Measurements from ENCODE around the gene GLIPR2. TPM values are rescaled to one million over a fixed set of nuclear protein-coding genes. Genes with fewer than 3 reads are reported as not detected.
A peak's percentile ranks its signal among the peaks of the same experiment; 100 is the strongest.

The GLIPR2 gene
- total RNA-seq, 2 experiments from 2014 or later = 56.5 to 58.1 TPM

DNA sequence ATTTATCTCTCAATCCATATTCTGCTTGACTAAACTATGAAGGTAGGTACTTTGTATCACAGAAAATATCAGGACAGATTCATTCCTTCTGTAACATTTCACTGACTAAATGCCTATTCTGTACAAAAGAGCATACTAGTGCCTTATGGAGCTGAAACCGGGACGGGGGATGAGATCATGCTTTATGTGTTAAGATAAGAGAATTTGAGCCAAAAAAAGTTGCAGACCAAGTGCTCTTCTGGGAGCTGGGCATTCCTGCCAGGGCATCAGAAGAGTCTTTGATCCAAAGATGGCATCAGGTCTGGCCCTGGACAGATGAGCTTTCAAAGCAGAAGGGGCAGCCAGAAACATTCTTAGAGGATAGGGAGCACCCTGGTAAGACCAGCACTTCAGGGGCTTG is 27.5 kb upstream of the GLIPR2 start:
- Mint-ChIP-seq H3K9me3 (no peaks in the 10 kb centered on the region), H3K36me3 (peaks cover 13% of the 10 kb centered on the region), H3K27me3 (no peaks in the 10 kb centered on the region), H3K27ac (no peak overlapping the region), H3K4me1 (no peaks in the 10 kb centered on the region), H3K4me3 (no peak overlapping the region)
- no peak for DNase-seq
- POLR2A ChIA-PET = no interaction called here
- ATAC-seq (ENCODE audit: low read depth) = no peak

DNA sequence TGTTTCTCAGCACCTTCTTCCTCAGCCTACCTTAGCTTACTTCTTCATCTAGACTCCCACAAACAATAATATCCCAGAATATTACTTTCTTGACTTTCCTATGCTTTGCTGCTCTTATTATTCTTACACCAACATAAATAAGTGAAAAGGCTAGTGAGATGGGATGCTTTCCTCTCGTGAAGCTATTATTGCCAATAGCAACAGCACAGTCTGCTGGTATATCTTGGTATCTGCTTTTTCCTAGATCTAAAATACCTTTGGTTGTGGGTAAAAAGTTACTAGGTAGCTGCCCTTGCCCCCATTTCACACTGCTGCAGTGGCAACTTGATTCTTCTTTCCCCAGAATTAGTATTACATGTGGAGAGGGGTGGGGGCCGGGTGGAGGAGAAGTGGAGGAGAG is 26.1 kb upstream of the GLIPR2 start:
- DNase-seq (no peak), ATAC-seq (ENCODE audit: low read depth) (no peak)
- no peaks in the 10 kb centered on the region for H3K27me3 Mint-ChIP-seq
- POLR2A ChIA-PET = no interaction called here
- H3K36me3 Mint-ChIP-seq = peaks cover 13% of the 10 kb centered on the region
- H3K9me3 Mint-ChIP-seq = no peaks in the 10 kb centered on the region
- no peak overlapping the region for H3K4me3 Mint-ChIP-seq
- no peak overlapping the region for H3K27ac Mint-ChIP-seq
- H3K4me1 Mint-ChIP-seq = no peaks in the 10 kb centered on the region

DNA sequence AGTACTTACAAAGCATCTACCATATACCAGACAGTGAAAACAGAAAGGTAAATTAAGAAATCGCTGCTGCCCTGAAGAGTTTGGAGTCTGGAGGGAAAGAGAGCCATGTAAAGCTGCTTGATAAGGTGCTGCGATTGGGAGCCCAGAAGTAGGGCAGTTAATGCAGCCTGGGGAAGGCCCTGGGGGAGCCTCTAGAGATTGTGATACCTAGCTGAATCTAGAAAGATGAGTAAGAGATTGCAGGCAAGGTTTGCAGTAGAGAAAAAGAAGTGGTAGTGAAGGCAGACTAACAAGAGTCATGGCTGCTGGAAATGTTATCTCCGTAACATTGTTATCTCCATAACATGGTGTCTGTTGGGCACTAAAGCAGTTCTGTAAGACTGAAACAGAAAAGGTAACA is 24.0 kb upstream of the GLIPR2 start:
- ATAC-seq (ENCODE audit: low read depth) (no peak), DNase-seq (no peak)
- Mint-ChIP-seq H3K27me3 (no peaks in the 10 kb centered on the region), H3K36me3 (peaks cover 13% of the 10 kb centered on the region), H3K4me3 (no peak overlapping the region), H3K27ac (no peak overlapping the region), H3K9me3 (no peaks in the 10 kb centered on the region), H3K4me1 (peaks cover 2% of the 10 kb centered on the region)
- POLR2A ChIA-PET = no interaction called here

DNA sequence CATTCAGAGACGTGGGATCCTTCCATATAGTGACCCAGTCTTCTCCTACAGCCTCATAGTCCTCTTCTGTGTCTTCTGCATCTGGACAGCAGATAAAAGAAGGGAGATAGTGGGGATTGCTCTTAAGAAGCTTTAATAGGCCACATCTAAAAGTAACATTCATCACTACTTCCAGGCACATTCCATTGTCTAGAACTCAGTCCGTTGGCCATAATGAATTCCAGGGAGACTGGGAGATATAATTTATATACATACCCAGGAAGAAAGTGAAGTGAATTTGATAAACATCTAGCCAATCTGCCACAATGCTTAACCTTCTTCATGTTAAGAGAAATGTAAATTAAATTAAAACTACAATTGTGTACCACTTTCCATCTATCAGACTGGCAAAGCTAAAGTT is 22.5 kb upstream of the GLIPR2 start:
- H3K27me3 Mint-ChIP-seq = no peaks in the 10 kb centered on the region
- DNase-seq (no peak), ATAC-seq (ENCODE audit: low read depth) (no peak)
- peaks cover 2% of the 10 kb centered on the region for H3K4me1 Mint-ChIP-seq
- H3K36me3 Mint-ChIP-seq = peaks cover 6% of the 10 kb centered on the region
- POLR2A ChIA-PET = interaction anchor here (1.2 kb wide), 1 partner anchor 23 kb away, joined by 5 read pairs; the partner anchor contains the start of gene GLIPR2
- H3K9me3 Mint-ChIP-seq = no peaks in the 10 kb centered on the region
- H3K4me3 Mint-ChIP-seq = no peak overlapping the region
- H3K27ac Mint-ChIP-seq = no peak overlapping the region

DNA sequence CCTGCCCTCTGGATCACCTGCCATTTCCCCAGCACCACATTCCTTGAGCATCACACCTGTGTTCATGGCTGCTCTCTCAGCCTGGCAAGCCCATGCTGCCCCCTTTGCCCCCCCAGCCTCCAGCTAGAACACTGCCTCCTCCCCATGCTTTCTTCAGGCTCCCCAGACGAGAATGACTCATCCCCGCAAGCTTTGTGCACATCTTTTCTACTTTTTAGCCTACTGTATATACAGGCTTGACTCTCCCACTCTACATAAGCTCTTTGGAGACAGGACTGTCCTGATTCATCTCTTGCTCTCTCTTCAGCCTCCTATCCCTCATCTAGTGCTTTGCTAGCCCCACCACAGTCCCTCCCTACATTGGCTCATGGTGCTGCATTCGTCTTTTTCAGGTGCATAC is 19.9 kb upstream of the GLIPR2 start:
- POLR2A ChIA-PET = interaction anchor here (0.7 kb wide), 2 partner anchors 9 to 16 kb away, joined by 3 read pairs; no protein-coding TSS in a partner anchor
- DNase-seq (no peak), ATAC-seq (ENCODE audit: low read depth) (no peak)
- no peak overlapping the region for H3K4me3 Mint-ChIP-seq
- no peaks in the 10 kb centered on the region for H3K9me3 Mint-ChIP-seq
- peaks cover 2% of the 10 kb centered on the region for H3K36me3 Mint-ChIP-seq
- H3K4me1 Mint-ChIP-seq = peaks cover 2% of the 10 kb centered on the region
- no peaks in the 10 kb centered on the region for H3K27me3 Mint-ChIP-seq
- no peak overlapping the region for H3K27ac Mint-ChIP-seq

DNA sequence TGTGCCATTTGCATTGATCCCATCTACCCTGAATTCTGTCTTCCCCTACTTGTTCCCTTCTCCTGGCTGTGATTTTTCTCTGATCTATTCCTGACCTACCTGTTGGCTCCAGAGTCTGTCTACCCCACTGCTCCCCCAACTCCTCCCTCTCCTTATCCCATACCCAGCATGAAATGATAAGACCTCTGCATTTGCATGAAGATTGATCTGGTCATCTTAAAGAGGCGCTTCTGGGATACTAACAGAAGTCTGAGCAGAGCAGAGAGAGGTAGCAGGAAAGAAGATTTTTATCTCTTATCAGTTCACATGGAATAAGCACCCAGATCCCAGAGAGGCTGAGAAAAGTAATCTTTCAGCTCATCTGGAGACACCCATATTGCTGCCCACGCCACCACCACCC is 18.3 kb upstream of the GLIPR2 start:
- Mint-ChIP-seq H3K36me3 (peaks cover 2% of the 10 kb centered on the region), H3K27me3 (no peaks in the 10 kb centered on the region), H3K9me3 (no peaks in the 10 kb centered on the region), H3K27ac (no peak overlapping the region), H3K4me1 (peaks cover 2% of the 10 kb centered on the region), H3K4me3 (no peak overlapping the region)
- DNase-seq (no peak), ATAC-seq (ENCODE audit: low read depth) (no peak)
- POLR2A ChIA-PET = no interaction called here

DNA sequence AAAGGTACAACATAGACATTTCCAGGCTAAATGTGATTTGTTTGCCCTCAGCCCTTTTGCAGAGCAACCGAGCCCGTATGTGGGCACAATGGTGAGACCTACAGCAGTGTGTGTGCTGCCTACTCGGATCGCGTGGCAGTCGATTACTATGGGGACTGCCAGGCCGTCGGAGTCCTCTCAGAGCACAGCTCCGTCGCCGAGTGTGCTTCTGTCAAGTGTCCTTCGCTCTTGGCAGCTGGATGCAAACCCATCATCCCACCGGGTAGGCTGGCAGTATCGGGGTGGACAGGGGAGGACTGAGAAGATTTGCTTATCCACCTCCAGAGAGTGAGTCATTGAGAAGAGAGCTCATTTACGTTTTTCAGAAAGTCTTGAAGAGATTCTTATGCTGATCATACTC is 17.8 kb upstream of the GLIPR2 start:
- Mint-ChIP-seq H3K4me1 (peaks cover 2% of the 10 kb centered on the region), H3K4me3 (no peak overlapping the region), H3K36me3 (peaks cover 2% of the 10 kb centered on the region), H3K27ac (no peak overlapping the region), H3K9me3 (no peaks in the 10 kb centered on the region), H3K27me3 (no peaks in the 10 kb centered on the region)
- ATAC-seq (ENCODE audit: low read depth) (no peak), DNase-seq (no peak)
- POLR2A ChIA-PET = no interaction called here

DNA sequence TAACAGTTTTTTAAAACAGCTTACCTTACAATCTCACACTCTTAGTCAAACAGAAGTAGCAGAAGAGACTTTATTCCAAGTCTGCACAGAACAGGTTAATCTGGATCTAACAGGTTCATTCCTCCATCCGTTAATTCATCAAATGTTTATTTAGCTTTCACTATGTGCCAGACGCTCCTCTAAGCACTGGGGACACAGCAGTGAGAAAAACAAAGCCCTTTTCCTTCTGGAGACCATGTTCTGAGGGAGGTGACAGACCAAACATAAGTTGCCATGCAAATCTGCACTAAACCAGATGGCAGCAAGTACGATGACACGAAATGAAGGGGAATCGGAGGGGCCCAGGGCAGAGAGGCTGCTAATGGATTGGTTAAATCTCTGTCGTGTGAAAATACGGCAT is 17.1 kb upstream of the GLIPR2 start:
- Mint-ChIP-seq H3K9me3 (no peaks in the 10 kb centered on the region), H3K36me3 (peaks cover 2% of the 10 kb centered on the region), H3K4me3 (no peak overlapping the region), H3K27ac (no peak overlapping the region), H3K27me3 (no peaks in the 10 kb centered on the region), H3K4me1 (peaks cover 2% of the 10 kb centered on the region)
- no peak for ATAC-seq (ENCODE audit: low read depth)
- DNase-seq = no peak
- POLR2A ChIA-PET = no interaction called here

DNA sequence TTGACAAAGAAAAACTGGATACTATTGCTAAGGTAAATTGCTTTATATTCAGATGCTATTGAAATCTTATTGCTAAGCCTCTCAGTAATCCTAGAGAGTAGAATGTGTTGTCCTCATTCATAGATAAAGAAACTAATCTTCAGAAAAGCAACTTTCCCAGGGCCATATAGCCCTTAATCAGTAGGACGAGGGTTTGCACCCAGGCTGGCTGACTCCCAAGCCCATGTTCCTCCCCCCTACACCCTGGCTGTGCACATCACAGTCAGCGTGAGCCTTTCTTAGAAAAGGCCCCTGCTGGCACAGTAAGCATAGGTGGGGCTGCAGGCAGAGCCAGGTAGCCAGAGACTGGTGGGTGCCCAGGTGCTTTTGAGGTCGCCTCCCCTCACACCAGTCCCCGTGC is 15.8 kb upstream of the GLIPR2 start:
- DNase-seq (no peak), ATAC-seq (ENCODE audit: low read depth) (no peak)
- Mint-ChIP-seq H3K27me3 (no peaks in the 10 kb centered on the region), H3K9me3 (no peaks in the 10 kb centered on the region), H3K36me3 (peaks cover 2% of the 10 kb centered on the region), H3K27ac (no peak overlapping the region), H3K4me3 (no peak overlapping the region), H3K4me1 (peaks cover 2% of the 10 kb centered on the region)
- POLR2A ChIA-PET = no interaction called here

DNA sequence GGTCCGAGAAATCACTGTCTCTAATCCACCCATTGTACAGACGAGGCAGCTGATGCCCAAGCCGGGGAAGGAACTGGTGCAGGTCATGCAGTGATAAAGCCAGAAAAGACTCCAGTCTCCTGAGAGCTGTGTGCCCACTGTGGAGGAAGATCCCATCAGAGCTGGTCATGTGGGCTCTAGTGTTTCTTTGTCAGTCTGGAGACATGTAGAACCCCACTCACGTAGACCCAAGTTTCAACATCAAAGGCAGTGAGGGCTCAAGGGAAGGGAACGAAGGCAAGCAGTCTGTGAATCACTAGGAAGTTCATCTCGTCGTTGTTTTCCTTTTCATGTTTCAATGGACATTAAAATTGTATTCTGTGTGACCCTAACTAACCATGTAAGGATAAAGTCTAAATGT is 14.6 kb upstream of the GLIPR2 start:
- ATAC-seq (ENCODE audit: low read depth) = no peak
- H3K27me3 Mint-ChIP-seq = no peaks in the 10 kb centered on the region
- DNase-seq = no peak
- POLR2A ChIA-PET = no interaction called here
- H3K36me3 Mint-ChIP-seq = peaks cover 2% of the 10 kb centered on the region
- H3K4me1 Mint-ChIP-seq = peaks cover 4% of the 10 kb centered on the region
- H3K4me3 Mint-ChIP-seq = no peak overlapping the region
- no peaks in the 10 kb centered on the region for H3K9me3 Mint-ChIP-seq
- H3K27ac Mint-ChIP-seq = no peak overlapping the region

DNA sequence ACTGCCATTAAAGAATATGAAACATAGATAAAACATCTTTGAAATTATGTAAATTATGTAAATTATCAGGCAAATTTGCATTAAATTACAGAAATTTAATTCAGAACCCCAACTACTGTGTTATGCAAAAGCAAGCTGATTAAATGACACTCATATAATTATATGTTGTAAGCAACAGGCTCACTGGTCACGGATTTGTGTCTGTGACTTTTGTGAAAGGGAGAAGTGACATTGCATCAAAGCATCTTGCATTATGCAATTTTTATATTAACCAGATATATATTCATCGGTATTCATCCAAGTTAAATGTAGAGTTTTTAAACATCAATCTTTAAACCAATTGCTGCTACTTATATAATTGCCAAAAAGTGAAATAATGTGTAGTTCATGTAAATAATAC is 13.0 kb upstream of the GLIPR2 start:
- DNase-seq (no peak), ATAC-seq (ENCODE audit: low read depth) (no peak)
- peaks cover 2% of the 10 kb centered on the region for H3K36me3 Mint-ChIP-seq
- H3K4me3 Mint-ChIP-seq = no peak overlapping the region
- no peak overlapping the region for H3K27ac Mint-ChIP-seq
- H3K27me3 Mint-ChIP-seq = no peaks in the 10 kb centered on the region
- POLR2A ChIA-PET = no interaction called here
- no peaks in the 10 kb centered on the region for H3K9me3 Mint-ChIP-seq
- peaks cover 19% of the 10 kb centered on the region for H3K4me1 Mint-ChIP-seq

DNA sequence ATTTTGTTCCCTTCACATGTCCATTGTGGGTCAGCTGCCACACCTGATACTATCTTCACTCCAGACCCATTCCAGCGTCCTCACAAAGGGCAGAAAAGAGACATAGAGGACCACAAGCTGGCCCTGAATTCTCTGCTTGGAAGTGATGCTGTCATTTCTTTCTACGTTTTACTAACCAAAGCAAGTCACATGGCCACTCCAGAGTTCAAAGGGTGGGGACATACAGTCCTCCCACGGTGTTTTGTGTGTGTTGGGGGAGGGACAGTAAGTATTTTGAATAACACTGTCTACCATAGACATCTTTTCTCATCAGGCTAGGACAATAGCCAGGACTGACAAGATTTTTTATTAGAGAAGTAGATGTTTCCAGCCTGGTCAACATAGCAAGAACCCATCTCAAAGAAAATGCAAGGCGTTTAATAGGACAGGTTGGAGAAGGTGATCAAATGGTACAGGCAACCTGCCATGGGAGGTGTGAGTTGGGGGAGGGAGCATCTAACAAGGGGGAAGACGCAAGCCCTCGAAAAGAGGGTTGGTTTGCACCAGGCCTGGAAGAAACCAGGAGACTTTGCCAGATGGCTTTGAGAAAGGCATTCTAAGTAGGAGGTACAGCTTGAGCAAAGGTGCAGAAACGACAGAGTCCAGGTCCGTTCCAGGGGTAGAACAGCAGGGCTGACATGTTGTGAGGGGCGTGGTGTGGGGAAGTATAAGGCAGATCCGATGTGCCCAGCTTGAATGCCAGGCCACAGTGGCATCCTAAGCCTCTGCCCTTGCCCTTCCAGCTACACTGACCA is 11.3 kb upstream of the GLIPR2 start:
- ATAC-seq (ENCODE audit: low read depth) = peak; percentile 28
- H3K9me3 Mint-ChIP-seq = no peaks in the 10 kb centered on the region
- H3K27me3 Mint-ChIP-seq = no peaks in the 10 kb centered on the region
- no peak overlapping the region for H3K4me3 Mint-ChIP-seq
- peaks cover 19% of the 10 kb centered on the region for H3K4me1 Mint-ChIP-seq
- no peak overlapping the region for H3K27ac Mint-ChIP-seq
- POLR2A ChIA-PET = interaction anchor here (1.2 kb wide), 2 partner anchors 9 to 11 kb away, joined by 3 read pairs; partner anchors contain the start of gene GLIPR2
- peaks cover 2% of the 10 kb centered on the region for H3K36me3 Mint-ChIP-seq
- no peak for DNase-seq

DNA sequence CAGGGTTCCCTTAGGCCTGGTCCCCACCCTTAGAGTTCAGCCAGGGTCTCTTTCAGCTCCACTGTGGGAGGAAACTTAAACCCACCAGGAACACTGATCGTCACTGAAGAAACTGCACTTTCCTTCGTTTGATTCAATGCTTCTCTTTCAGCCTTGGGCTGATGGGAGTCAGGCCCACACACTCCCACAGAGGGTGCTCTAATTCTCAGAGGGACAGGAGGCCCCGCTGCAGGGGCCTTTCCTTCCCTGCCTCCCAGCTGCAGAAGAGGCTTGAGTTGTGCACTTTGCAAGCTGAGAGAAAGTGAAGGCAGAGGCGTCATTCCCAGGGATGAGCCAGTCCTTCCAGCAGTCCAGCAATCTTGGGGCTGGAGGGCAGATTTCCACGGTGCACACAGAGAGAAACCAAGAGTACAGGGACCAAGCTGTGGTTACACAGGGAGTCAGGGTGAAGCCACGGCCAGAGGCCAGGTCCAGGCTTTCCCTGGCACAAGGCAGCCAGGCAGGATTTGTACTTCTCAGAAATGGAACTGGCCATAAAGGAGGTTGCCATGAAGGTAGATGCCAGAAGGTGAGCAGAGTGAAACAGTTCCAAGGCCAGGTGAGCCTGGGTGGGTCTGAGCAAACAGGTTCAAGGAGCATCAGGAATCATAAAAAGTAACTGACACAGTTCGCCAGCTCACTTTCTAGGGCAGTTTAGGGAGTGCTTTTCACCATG is 10.4 kb upstream of the GLIPR2 start:
- H3K27me3 Mint-ChIP-seq = peaks cover under 1% of the 10 kb centered on the region
- H3K27ac Mint-ChIP-seq = no peak overlapping the region
- H3K9me3 Mint-ChIP-seq = no peaks in the 10 kb centered on the region
- H3K4me1 Mint-ChIP-seq = peaks cover 19% of the 10 kb centered on the region
- H3K36me3 Mint-ChIP-seq = peaks cover 2% of the 10 kb centered on the region
- no peak for ATAC-seq (ENCODE audit: low read depth)
- H3K4me3 Mint-ChIP-seq = no peak overlapping the region
- POLR2A ChIA-PET = interaction anchor here (0.6 to 1.2 kb wide), 2 partner anchors 10 to 27 kb away, joined by 3 read pairs; no protein-coding TSS in a partner anchor
- no peak for DNase-seq

Measured in activated naive CD8-positive, alpha-beta T cell treated with anti-CD3 and anti-CD28 coated beads, Interleukin-2, amount 10 ng/mL, durations not matched to agents 7 days and 5 days (primary cell).